Fibroblast of pulmonary artery (primary cell): ENCODE measurements around the gene RAB29.

Experiments used
- DNase-seq: peaks from one replicate; pipeline ENCODE4 v3.0.0-alpha.2; 2010; ENCODE audit warnings: low read depth
- H3K4me3 ChIP-seq: replicated peaks from 2 replicates; pipeline ENCODE4 v1.5.1; 2011; ENCODE audit warnings: low read depth, mild to moderate bottlenecking, control low read depth, low read length, moderate library complexity
- CTCF ChIP-seq: IDR thresholded peaks from 2 replicates; pipeline ENCODE4 v1.5.1; 2011; ENCODE audit warnings: mild to moderate bottlenecking, control low read depth, low read length, inconsistent platforms; ENCODE audit errors: missing control alignments

RAB29 gene

DNA sequence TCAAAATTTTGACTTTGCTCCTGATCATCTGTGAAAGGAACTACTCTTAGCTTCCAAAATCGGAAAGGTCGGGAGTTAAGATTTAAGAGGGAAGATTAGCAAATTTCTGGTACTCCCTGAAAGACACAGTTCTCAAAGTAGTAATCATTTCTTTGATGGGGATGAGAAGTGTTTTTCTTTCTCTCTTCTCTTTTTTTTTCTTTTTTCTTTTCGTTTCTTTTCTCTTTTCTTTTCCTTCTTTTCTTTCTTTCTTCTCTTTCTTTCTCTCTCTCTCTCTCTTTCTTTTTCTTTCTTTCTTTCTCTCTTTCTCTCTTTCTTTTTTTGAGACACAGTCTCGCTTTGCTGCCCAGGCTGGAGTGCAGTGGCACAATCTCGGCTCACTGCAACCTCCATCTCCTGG is 5.1 kb upstream of the RAB29 start:
- TF ChIP-seq CTCF, result no peak
- DNase-seq, result no peak
- no peak overlapping the region for H3K4me3 ChIP-seq

GRCh38 chr1:205777994-205778393 is 2.7 kb upstream of the RAB29 start:
- no peak for TF ChIP-seq CTCF
- no peak overlapping the region for H3K4me3 ChIP-seq
- DNase-seq, result no peak

GRCh38 chr1:205775717-205776056 is 405 bp upstream of the RAB29 start:
- no peak for TF ChIP-seq CTCF
- DNase-seq, result peak; percentile 85
- peak overlapping the region; percentile 82 for H3K4me3 ChIP-seq

DNA sequence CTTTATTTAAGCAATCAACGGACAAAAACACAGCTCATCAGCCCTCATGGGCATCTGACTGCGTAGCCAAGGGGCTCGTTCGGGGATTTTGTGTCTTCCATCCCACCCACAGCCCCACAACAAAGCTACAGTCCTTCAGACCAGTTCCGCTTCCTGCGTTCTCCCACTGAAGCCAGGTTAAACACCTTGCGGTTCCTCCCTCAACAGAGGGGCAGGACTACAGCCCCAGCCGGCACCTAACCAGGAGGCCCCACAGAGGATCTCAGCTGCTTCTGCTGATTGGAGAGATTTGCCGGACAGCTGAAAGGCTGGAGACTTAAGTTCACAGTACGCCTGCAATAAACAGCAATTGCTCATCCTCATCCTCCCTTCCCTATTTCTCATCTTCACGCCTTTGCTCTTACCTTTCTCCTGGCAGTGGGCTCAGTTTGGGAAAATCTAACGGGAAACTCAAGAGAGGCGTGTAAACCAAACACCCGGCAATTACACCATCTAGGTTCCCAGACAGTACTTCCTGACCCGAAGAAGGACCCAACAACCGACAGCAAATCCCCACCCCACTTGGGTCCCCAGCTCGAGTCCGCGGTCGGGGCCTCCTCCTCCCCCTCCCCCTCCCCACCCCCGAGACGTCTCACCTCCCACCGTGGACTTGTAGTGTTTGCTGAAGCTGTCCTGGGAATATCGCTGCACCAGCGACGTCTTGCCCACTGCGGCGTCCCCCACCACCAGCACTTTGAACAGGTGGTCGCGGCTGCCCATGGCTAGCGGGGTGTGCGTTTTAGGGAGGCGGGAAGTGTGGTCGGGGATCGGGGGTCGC is 876 bp downstream of the RAB29 start:
- H3K4me3 ChIP-seq, result peak overlapping the region; percentile 82
- no peak for TF ChIP-seq CTCF
- peak; percentile 24 for DNase-seq

- no peak for DNase-seq
- no peak for TF ChIP-seq CTCF
- no peak overlapping the region for H3K4me3 ChIP-seq
Measured at GRCh38 chr1:205772607-205773032, 2.7 kb downstream of the RAB29 start.

DNA sequence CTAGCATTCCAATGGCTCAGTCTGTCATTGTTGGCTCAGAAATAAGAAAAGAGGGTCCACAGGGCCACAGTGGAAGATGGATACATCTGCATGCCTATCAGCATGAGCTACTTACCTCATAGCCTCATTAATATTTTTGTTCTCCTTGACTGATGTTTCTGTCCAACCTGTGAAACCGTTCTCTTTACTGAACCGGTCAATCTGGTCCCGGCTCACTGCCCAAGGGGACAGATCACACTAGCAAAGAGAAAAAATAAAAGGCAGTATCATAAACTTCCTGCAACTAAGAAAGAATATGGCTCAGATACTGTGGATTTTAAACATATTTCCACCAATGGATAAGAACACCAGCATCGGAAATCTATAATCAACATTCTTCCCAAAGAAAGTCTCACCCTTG is 4.7 kb downstream of the RAB29 start:
- DNase-seq, result no peak
- TF ChIP-seq CTCF, result no peak

More for the DNA sequence above, 4.7 kb downstream of the RAB29 start:
- H3K4me3 ChIP-seq, result no peak overlapping the region
